Measurements from ENCODE around the gene HSF5.
"Not testable (repeated sequence)": the region's sequence is repeated elsewhere in the genome, so short reads cannot be mapped to it uniquely, and the experiment has no call there.

The HSF5 gene

DNA sequence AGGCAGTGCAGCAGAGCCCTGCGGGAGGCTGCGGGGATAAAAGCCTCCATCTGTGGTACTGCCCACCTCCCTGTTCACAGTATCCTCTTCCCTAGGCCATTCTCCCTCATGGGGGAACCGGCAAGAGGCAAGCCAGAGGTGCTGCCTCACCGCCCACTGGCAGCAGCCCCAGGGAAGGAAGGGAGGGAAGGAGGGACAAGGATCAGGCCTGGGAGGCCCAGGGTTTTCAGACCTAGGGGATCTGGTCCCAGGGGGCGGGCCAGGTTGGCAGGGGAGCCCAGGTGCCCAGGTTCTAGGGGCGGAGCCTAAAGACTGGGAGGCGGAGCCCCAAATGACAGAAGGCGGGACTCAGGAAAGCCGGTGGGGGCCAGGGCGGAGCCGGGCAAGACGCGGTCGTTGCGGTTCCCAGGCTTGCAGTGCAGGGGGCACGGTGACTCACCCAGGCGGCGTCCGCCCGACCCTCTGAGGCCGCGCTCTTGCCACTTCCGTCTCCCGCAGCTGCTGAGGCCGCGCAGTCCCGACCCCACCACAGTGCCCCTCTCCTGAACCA lies 29.2 kb upstream of the HSF5 start:
- no peak for DNase-seq (ENCODE audit: low read depth in 3 of 3, low spot score in 1 of 3)

DNA sequence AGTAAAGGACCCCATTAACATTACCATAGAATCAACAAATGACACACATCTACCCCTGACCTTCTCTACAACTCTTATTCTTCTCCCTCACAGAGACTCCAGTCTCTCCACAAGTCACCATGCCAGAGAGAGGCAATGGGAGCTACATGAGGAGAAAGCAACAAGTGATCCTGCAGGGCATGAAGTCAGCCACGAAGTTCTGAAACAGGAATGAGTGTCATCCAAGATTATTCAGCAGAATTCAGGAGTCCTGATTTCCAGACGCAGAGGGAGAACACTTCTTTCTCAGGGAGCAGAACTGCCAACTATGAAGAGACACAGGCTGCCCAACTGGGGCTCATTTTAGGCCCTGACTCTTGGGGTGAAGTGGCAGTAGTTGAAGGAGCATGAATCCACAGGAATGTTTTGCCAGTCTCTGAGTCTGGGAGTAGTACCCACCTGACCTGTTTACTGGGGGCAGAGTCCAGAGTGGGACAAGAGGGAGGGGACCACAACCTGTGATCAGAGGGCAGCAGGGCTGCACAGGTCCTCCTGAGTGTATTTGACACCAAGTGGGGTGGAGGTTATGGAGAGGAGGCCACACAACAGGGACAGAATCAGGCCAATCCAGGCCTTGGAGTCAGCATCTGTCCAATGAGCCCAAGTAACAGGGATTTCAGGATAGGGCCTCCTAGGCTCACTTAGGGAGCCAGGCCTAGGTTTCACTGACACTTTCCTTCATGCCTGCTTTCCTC lies 28.6 kb upstream of the HSF5 start:
- no peak for DNase-seq (ENCODE audit: low read depth in 3 of 3, low spot score in 1 of 3)

DNA sequence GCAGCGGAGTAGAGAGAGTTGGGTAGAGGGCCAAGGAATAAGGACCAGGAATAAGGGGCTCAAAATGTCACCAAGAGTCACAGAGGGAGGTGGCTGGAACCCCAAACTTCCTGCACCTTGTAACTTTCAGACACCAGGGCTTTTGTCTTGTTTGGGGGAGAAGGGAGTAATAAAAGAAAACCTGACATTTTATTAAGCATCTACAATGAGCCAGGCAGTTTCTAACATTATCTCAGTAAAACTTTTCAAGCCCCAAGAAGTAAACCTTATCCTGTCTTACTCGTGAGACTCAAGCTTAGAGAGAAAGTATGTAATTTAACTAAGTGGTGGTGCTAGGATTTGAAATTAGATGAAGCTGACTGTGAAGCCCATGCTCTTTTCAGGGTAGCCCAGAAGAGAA lies 27.1 kb upstream of the HSF5 start:
- DNase-seq (ENCODE audit: low read depth in 3 of 3, low spot score in 1 of 3): no peak

DNA sequence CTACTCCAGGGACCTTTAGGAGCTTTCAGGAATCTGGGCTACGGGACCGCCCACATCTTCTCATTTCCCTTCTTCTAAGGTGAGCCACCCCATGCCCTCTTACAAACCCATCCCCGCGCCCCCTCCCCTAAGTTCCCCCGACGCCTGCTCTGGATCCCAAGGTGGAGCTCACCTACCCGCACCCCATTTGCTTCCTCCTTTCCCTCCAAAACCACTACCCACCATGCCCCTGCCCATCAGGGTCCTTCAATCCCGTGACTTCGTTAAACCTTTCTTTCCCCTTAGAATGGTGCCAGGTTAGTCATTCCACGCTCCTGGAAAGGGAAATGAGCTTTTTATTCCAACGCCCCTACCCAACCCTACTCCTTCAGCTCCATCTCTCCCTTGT lies 26.6 kb upstream of the HSF5 start:
- DNase-seq (ENCODE audit: low read depth in 3 of 3, low spot score in 1 of 3): no peak

DNA sequence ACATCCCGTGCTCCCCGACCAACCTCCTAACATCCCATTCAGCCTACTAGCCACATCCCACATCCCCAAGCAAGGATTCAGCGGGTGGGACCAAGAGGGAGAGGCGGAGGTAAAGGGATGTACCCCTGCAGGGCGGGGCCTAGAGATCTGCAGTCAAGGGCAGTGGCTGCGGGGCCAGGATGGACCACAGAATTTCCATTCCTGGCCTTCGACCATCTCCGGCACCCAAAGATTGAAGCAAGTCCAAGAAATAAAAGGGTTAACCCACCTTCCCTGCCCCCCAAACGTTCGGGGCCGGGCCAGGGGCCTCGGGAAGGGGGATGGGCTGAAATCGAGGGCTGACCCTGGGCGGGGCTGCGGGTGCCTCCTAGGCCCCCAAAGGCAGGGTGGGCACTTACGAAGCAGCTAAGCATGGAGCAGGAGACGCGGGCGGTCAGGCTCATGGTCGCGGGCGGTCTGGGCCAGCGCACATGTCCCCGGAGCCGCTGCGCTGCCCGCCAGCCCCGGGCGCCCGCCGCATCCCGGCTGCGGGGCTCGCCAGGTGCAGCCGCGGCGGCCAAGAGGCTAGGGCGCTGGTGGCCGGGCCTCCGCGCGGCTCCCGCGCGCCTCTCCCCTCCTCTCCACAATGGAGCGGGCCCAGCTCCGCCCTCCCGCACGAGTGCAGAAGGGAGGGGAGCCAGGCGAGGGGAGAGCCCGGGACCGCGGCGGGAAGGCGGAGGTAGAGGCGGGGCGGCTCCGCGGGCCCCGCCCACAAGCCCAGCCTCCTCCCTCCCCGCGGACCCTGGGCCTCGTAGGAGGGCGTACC lies 26.0 kb upstream of the HSF5 start, which contains the start of gene MTMR4:
Gene MTMR4 (minus strand): TSS at position 674 of the 805 bp plus-strand sequence. CDS start 231 bp downstream, at position 443.
- DNase-seq (ENCODE audit: low read depth in 3 of 3, low spot score in 1 of 3): peak; percentile 20 to 67 (median 50)

DNA sequence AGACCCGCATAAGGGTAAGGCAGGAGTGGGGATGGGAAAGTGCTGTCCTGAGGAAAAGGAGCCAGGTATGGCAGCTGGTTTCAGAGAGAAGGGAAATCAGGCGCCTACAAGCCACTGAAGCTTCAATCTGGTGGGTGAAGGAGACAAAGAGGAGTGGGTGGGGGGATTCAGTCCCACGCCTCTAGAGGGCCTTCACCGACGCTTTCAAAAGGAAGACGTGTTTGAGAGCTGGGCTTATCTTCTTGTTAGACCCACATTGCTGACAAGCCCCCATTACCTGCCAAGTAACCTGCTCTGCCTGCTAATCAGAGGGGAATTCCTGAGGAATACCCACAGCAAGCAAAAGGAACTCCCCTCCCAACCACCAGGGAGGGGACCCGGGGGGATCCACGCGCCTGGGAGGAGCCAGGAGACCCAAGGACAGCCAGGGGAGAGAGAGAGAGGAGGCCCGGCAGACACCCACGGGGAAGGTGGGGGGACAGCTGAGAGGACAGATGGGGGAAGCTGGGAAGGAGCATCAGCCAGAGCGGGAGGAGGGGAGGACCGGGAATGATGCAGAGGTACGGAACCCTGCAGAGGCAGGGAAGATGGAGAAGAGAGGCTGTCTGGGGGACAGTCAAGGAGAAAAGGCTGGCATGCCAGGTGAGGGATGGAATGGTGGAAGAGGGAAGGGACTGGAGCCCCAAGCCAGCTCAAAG lies 25.2 kb upstream of the HSF5 start:
- no peak for DNase-seq (ENCODE audit: low read depth in 3 of 3, low spot score in 1 of 3)

DNA sequence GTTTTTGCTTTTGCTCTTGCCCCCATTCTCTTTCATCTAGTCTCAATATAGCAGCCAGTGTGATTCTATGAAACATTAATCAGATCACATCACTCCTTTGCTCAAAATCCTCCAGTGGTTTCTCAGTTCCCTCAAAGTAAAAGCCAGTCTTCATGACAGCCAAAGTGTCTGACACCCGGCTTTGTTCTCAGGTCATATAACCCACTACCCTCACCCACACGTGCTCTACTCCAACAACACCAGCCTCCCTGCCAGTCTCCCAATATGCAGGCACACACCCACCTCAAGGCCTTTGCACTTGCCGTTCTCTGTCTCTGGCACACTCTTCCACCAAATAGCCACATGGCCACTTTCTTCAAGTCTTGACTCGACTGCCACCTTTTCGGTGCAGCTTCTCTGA lies 21.9 kb upstream of the HSF5 start:
- no peak for DNase-seq (ENCODE audit: low read depth in 3 of 3, low spot score in 1 of 3)

DNA sequence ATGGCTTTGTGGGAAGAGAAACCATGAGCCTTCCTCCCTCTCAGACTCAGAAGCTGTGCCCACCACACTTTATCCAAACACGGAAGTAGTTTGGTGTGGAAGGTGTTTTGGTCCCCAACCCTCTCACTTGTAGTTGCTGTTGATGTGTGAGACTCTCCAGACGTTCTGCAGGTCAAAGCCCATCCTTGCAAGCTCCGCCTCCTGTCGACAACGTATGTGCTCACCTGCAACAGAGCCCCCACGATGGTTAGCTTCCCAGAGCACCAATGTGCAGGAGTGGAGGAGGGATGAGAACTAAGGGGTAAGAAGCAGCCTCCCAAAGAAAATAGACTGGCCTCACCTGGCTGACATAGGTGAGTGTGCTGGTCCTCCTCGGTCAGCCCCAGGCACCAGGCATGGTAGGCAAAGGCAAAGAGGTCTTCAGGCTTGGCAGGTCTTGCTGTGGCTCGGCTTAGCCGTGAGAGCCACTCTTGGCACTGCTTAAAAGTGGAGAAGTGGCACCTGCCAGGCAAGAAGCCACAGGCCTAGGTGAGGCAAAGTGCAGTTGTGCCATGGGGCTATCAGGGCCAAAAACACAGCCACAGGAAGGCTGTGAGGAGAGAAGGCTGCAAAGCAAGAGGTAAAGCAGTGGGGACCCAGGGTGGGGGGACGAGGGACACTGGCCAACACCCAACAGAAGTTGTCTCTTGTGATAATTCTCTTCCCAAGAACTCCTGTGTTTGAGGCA lies 20.3 kb upstream of the HSF5 start:
- DNase-seq (ENCODE audit: low read depth in 3 of 3, low spot score in 1 of 3): no peak

DNA sequence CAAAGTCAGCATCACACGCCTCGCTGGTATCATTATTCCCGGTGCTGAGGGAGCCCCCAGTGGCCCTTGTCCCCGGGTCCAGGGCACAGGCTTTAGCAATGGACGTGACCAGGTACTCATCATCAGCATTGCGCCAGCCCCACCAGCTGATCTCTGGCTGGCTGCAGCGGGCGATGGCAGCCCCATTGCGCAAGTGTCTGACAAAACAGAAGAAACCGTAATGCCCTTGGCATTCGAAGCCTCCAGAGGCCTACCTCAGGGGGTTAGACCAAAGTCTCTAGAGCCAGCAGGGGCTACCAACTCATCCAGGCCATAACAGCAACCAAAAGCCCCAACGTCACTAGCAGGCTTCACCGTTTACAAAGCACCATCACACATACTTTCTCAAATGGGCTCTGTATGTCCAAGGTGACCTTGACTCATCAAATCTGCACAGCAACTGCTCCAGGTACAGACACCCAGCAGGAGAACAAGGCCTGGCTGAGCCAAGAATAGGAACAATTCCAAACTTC lies 19.0 kb upstream of the HSF5 start:
- DNase-seq (ENCODE audit: low read depth in 3 of 3, low spot score in 1 of 3): no peak

DNA sequence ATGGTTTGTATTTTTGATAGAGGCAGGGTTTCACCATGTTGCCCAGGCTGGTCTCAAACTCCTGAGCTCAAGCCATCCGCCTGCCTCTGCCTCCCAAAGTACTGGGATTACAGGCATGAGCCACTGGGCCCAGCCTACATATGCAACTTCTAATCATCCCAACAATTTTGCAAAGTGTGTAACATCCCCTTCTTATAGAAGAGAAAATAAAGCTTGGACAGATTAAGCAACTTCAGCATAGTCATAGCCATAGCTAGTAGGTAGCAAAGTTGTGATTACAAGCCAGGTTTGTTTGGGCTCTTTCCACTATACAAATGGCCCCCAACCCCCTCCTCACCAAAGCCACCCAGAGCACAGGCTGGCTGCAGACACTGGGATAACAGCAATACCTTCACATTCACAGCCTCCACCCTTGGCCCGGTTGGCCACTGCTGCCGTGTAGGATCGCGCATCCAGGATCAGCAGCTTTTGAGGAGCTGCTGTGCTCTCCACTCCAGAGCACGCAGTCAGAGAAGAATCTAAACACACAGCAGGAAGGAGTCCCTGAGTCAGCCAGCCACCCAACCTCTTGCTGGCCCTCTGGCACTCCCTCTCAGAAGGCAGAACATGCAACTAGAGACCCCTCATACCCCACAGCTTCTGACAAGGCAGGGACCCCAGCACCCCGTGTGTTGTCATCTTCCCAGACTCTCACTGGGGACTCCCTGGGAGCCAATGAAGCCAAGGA lies 18.3 kb upstream of the HSF5 start:
- no peak for DNase-seq (ENCODE audit: low read depth in 3 of 3, low spot score in 1 of 3)

DNA sequence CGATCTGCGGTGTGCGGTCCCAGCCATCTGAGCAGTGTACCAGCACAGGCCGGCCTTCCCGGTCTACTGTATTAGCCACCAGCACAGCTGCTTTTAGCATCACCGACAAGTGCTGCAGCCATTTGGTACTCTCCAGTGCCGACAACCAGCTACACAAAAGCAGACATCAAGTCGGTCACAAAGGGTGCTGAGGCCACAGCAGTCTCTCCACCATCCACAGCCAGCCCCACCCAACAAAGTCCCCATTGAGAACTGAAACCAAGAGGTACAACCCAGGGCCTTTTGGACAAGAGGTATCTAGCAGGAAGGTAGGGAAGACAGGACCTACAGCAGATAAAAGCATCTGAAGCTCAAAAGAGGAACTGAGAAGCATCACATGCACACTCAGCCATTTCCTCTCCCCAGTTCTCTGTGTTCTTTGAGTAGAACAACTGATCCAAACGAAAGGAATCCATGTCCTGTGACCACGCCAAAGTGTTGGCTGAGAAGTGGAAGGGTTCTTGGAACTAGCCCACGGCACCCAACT lies 16.7 kb upstream of the HSF5 start:
- no peak for DNase-seq (ENCODE audit: low read depth in 3 of 3, low spot score in 1 of 3)

DNA sequence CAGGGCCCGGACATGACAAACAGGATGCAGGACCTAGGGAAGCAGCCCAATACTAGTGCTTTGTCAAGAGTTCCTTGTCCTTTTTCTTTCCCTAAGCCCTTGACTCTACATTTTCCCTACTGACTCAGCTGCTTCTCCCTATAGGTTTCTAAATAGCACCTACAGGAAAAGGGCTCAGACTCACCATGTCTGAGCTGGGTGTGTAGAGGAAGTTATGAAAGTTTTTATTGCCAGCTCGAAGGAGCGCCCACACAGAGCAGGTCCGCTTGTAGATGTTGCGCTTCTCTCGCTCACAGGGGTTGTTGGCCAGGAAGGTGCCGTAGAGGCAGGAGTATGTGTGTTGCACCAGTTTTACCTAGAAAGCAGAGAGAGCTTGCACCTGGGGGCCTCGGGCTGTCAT lies 15.7 kb upstream of the HSF5 start:
- DNase-seq (ENCODE audit: low read depth in 3 of 3, low spot score in 1 of 3): no peak

DNA sequence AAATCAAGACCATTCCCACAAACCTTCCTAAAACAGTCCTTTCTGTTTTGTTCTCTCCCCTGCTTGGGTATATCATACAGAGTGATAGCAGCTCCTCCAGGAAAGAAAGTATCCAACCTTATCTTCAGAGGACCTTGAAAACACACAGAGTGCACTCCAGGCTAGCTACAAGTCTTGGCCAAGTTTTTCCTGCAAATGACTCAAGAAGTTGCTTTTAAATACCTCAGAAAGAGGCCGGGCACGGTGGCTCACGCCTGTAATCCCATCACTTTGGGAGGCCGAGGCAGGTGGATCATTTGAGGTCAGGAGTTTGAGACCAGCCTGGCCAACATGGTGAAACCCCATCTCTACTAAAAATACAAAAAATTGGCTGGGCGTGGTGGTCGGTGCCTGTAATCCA lies 14.9 kb upstream of the HSF5 start:
- not testable (repeated sequence) for DNase-seq (ENCODE audit: low read depth in 3 of 3, low spot score in 1 of 3)

DNA sequence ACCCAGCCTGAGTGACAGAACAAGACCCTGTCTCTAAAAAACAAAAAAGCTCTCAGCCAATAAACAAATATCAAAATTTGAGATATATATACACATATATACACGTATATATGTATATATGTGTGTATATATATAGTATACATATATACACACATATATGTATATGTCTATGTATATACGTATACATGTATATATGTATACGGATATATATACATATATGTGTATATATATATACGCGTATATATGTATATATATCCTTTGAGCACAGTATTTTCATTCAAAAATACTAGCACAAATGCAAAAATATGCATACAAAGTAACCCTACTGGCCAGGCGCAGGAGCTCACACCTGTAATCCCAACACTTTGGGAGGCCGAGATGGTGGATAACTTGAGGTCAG lies 13.2 kb upstream of the HSF5 start:
- DNase-seq (ENCODE audit: low read depth in 3 of 3, low spot score in 1 of 3): no peak

DNA sequence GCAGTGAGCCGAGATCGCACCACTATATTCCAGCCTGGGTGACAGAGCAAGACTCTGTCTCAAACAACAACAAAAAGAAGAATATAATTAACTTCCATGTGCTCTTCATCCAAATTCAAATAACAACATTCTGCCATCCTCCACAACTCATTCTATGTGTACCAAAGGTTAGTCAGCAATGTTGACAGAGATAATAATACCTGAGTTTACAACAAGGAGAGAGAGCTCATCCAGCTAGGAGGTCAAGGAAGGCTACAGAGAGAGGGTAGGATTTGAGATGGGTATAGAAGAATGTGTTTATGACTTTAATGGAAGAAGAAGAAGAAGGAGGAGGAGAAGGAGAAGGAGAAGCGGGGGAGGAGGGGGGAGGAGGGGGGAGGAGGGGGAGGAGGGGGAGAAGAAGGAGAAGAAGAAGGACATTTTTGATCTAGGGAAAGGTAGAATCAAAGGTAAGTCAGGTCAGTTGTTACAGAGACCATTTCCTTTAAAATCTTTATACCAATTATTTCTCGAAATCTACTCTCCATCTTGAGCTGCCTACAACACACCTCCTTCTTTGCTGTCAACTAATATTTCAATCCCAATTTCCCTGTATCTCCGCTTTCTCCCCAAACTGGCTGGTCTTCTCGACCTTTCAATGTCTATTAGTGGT lies 10.1 kb upstream of the HSF5 start:
- DNase-seq (ENCODE audit: low read depth in 3 of 3, low spot score in 1 of 3): no peak

DNA sequence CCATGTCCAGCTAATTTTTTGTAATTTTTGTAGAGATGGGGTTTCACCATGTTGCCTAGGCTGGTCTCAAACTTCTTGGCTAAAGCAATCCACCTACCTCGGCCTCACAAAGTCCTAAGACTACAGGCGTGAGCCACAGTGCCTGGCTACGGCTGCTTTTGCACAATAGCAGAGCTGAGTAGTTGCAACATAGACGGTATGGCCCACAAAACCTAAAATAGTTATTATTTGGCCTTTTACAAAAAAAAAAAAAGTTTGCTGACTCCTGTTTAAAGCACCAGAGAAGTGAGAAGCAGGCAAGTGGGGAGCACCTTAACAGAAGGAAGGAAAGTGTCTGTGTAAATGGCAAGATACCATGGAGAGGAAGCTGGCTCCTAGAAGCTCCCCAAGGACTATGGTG lies 5.3 kb upstream of the HSF5 start:
- no peak for DNase-seq (ENCODE audit: low read depth in 3 of 3, low spot score in 1 of 3)

DNA sequence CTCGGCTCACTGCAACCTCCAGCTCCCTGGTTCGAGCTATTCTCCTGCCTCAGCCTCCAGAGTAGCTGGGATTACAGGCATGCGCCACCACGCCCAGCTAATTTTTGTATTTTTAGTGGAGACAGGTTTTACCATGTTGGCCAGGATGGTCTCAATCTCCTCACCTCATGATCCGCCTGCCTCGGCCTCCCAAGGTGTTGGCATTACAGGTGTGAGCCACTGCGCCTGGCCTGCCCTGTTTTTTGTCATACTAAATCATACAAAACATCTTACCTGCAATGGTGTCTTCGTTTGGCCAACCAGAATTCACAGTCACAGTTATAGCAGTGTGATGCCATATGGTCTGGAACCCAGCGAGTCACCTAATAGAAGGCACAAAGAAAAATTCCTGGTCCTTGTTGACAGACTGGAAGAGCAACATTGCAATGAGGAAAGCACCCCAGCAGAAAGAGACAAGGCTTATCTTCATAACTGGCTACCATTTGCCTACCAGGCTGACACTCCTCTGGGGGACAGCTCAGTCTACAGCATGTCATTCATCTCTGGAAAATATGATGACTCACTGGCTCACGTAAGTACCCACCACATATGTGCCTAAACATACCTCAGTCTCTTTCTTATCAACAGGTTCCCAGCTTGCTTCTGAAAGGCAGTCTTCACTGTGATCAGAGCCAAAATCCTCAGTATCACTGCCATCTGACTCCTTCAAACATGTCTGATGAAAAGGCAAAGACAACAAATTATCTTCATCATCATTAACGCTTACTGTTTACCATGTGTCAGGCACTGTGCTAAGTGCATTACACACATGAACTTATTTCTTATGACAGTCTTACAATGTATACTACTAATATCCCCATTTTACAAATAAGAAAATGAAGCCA lies 4.3 kb upstream of the HSF5 start:
- no peak for DNase-seq (ENCODE audit: low read depth in 3 of 3, low spot score in 1 of 3)

DNA sequence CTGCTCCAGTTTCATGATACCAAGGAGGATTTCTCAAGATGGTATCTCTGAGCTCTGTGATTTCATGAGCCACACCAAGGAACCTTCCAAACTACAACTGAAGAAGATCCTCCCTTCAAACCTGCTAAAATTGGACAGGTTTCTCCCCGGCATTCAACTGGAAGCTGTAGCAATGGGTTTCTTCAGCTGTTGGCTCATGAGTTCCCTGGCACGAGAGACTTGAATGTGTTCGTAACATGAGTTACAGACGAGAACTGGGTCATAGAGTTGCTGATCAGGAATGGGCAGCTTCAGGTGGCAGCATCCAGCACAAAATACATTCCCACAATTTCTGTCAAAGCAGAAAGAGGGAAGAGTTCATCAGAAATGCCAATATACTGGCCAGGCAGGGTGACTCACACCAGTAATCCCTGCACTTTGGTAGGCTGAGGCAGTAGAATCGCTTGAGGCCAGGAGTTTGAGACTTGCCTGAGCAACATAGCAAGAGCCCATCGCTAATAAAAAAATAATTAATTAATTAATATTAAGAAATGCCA lies 3.4 kb upstream of the HSF5 start:
- no peak for DNase-seq (ENCODE audit: low read depth in 3 of 3, low spot score in 1 of 3)

Data from stimulated activated CD4-positive, alpha-beta T cell treated with anti-CD3 and anti-CD28 coated beads, TNF-alpha, amount 100 ng/mL, for 1 hour (primary cell).